Body of pancreas (tissue), 4 donors: ENCODE data around the gene ZFAND3. TPM values are rescaled to one million over a fixed set of nuclear protein-coding genes. Genes with fewer than 3 reads are reported as not detected.

Experiments
- ATAC-seq: fragments of 150-250 bp; one replicate; pipeline ENCODE4 v1.9.1; 2016
- DNase-seq, 4 donors: peaks; one replicate each; pipeline ENCODE4 v3.0.0-alpha.2; 2019
- H3K27ac ChIP-seq, 4 donors: fragments of 200-600 bp; sonication (generic); 1 replicate in 3 of 4; 2 replicates in 1 of 4; pipeline versions ENCODE4 v1.5.1 to v1.6.1; 2016 to 2019; ENCODE audit warnings: mild to moderate bottlenecking in 1 of 4, mixed read lengths in 1 of 4, moderate library complexity in 1 of 4
- H3K27me3 ChIP-seq, 2 donors: fragments of 200-600 bp; sonication (generic); one replicate each; pipeline ENCODE4 v1.6.0; 2016; ENCODE audit warnings: mild to moderate bottlenecking in 1 of 2
- H3K36me3 ChIP-seq, 2 donors: fragments of 200-600 bp; sonication (generic); replicated peaks in 1 of 2; 2 replicates each; pipeline ENCODE4 v1.5.1; 2016; ENCODE audit warnings: low read depth in 2 of 2; ENCODE audit not compliant: insufficient read depth in 1 of 2
- H3K4me1 ChIP-seq: fragments of 200-600 bp; sonication (generic); one replicate; pipeline ENCODE4 v1.6.0; 2016
- H3K4me3 ChIP-seq, 2 donors: fragments of 200-600 bp; sonication (generic); 1 replicate in 1 of 2; 2 replicates in 1 of 2; pipeline ENCODE4 v1.5.1; 2016 to 2019
- H3K9me3 ChIP-seq, 3 donors: fragments of 200-600 bp; sonication (generic); 1 replicate in 2 of 3; 2 replicates in 1 of 3; pipeline ENCODE4 v1.5.1; 2016
- CTCF ChIP-seq, 7 experiments: fragments of 450-650 bp in 4 of 7; fragments of 200-600 bp in 3 of 7; sonication (generic) in 3 of 7; IDR thresholded peaks; one replicate each; pipeline ENCODE4 v1.5.1; 2016 to 2019; ENCODE audit warnings: antibody characterized with exemption in 7 of 7
- POLR2A ChIP-seq, 3 donors: fragments of 450-650 bp; IDR thresholded peaks; one replicate each; pipeline ENCODE4 v1.6.1; 2016; ENCODE audit warnings: antibody characterized with exemption in 3 of 3, mild to moderate bottlenecking in 2 of 3
- WGBS, 2 donors: methylation state at CpG; one replicate each; pipeline ENCODE4 v1.1.5; 2017; 5-methylcytosine and 5-hydroxymethylcytosine counted together
- intact Hi-C: fragments of 100-400 bp; cut with DNase I; formaldehyde crosslinking; loops from one replicate; pipeline ENCODE4 v1.15.1; 2023
- total RNA-seq, 2 donors: library from RNA; depleted of rRNA; stranded (reverse); fragments of >200 nt; gene quantifications; one replicate each; pipeline ENCODE4 v1.1.0, GENCODE V29; 2016

Gene ZFAND3
- total RNA-seq, 2 donors from 2014 or later = 20.8 to 27.0 TPM

- TF ChIP-seq CTCF (IDR thresholded peaks at IDR 0.05) (no peak), POLR2A (IDR thresholded peaks at IDR 0.05) (no peak)
- no peak overlapping the region for H3K27ac ChIP-seq
- no peaks in the 10 kb centered on the region for H3K27me3 ChIP-seq
- H3K36me3 ChIP-seq = no peaks in the 10 kb centered on the region
- H3K9me3 ChIP-seq = no peaks in the 10 kb centered on the region
- DNase-seq (no peak), ATAC-seq (no peak)
- peaks cover 13% of the 10 kb centered on the region for H3K4me1 ChIP-seq
- 89 to 91% methylated on average over 2 of the region's 2 CpGs for WGBS, 2 donors
- H3K4me3 ChIP-seq = no peak overlapping the region
- intact Hi-C loops = no loop called here
These were observed 199.2 kb downstream of the ZFAND3 start for GRCh38 chr6:38018755-38019165.

- H3K27ac ChIP-seq = no peak overlapping the region
- peaks cover 13% of the 10 kb centered on the region for H3K4me1 ChIP-seq
- H3K4me3 ChIP-seq = no peak overlapping the region
- H3K27me3 ChIP-seq = no peaks in the 10 kb centered on the region
- WGBS, 2 donors = 20 to 23% methylated on average over 2 of the region's 2 CpGs
- TF ChIP-seq CTCF (IDR thresholded peaks at IDR 0.05) = no peak
- no peak for TF ChIP-seq POLR2A (IDR thresholded peaks at IDR 0.05)
- intact Hi-C loops = no loop called here
- DNase-seq (no peak), ATAC-seq (peak; percentile 24)
- H3K9me3 ChIP-seq = no peaks in the 10 kb centered on the region
- no peaks in the 10 kb centered on the region for H3K36me3 ChIP-seq
These were observed 201.1 kb downstream of the ZFAND3 start for GRCh38 chr6:38020593-38020992.

GRCh38 chr6:38021029-38021428, 201.5 kb downstream of the ZFAND3 start:
- no peak overlapping the region for H3K4me3 ChIP-seq
- H3K27me3 ChIP-seq = no peaks in the 10 kb centered on the region
- no peaks in the 10 kb centered on the region for H3K36me3 ChIP-seq
- H3K9me3 ChIP-seq = no peaks in the 10 kb centered on the region
- TF ChIP-seq CTCF (IDR thresholded peaks at IDR 0.05) (no peak), POLR2A (IDR thresholded peaks at IDR 0.05) (no peak)
- no peak overlapping the region for H3K27ac ChIP-seq
- 15 to 30% methylated on average over 2 of the region's 2 CpGs for WGBS, 2 donors
- peaks cover 13% of the 10 kb centered on the region for H3K4me1 ChIP-seq
- intact Hi-C loops = no loop called here
- ATAC-seq = no peak
- DNase-seq = no peak

GRCh38 chr6:38021571-38021970, 202.0 kb downstream of the ZFAND3 start:
- DNase-seq (no peak), ATAC-seq (no peak)
- H3K27ac ChIP-seq = no peak overlapping the region
- TF ChIP-seq POLR2A (IDR thresholded peaks at IDR 0.05) (no peak), CTCF (IDR thresholded peaks at IDR 0.05) (no peak)
- H3K4me1 ChIP-seq = peaks cover 13% of the 10 kb centered on the region
- H3K4me3 ChIP-seq = no peak overlapping the region
- no peaks in the 10 kb centered on the region for H3K9me3 ChIP-seq
- no peaks in the 10 kb centered on the region for H3K27me3 ChIP-seq
- no peaks in the 10 kb centered on the region for H3K36me3 ChIP-seq
- WGBS, 2 donors = 36 to 58% methylated on average over 1 of the region's 1 CpG
- intact Hi-C loops = no loop called here

- Histone ChIP-seq H3K4me3 (no peak overlapping the region), H3K9me3 (no peaks in the 10 kb centered on the region), H3K27ac (no peak overlapping the region), H3K27me3 (no peaks in the 10 kb centered on the region), H3K36me3 (no peaks in the 10 kb centered on the region), H3K4me1 (peaks cover 17% of the 10 kb centered on the region)
- intact Hi-C loops = no loop called here
- 85 to 100% methylated on average over 1 of the region's 1 CpG for WGBS, 2 donors
- DNase-seq = no peak
- no peak for ATAC-seq
- TF ChIP-seq CTCF (IDR thresholded peaks at IDR 0.05) (no peak), POLR2A (IDR thresholded peaks at IDR 0.05) (no peak)
These were observed 203.2 kb downstream of the ZFAND3 start for GRCh38 chr6:38022688-38023087.
